ENCODE measurements around the gene TANGO6.

TANGO6 gene

GRCh38 chr16:69088684-69089083 lies 245.4 kb downstream of the TANGO6 start:
- Histone ChIP-seq H3K27me3 (ENCODE audit: insufficient read depth, low read depth, severe bottlenecking) (no peaks in the 10 kb centered on the region), H3K9me3 (ENCODE audit: severe bottlenecking) (no peaks in the 10 kb centered on the region), H3K36me3 (no peaks in the 10 kb centered on the region), H3K27ac (no peak overlapping the region), H3K4me3 (ENCODE audit: low read depth, low read length) (no peak overlapping the region)
- DNase-seq, result no peak
- TF ChIP-seq, protein P1, sequence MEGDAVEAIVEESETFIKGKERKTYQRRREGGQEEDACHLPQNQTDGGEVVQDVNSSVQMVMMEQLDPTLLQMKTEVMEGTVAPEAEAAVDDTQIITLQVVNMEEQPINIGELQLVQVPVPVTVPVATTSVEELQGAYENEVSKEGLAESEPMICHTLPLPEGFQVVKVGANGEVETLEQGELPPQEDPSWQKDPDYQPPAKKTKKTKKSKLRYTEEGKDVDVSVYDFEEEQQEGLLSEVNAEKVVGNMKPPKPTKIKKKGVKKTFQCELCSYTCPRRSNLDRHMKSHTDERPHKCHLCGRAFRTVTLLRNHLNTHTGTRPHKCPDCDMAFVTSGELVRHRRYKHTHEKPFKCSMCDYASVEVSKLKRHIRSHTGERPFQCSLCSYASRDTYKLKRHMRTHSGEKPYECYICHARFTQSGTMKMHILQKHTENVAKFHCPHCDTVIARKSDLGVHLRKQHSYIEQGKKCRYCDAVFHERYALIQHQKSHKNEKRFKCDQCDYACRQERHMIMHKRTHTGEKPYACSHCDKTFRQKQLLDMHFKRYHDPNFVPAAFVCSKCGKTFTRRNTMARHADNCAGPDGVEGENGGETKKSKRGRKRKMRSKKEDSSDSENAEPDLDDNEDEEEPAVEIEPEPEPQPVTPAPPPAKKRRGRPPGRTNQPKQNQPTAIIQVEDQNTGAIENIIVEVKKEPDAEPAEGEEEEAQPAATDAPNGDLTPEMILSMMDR (IDR thresholded peaks at IDR 0.05; ENCODE audit: low read depth, low read length), result no peak

DNA sequence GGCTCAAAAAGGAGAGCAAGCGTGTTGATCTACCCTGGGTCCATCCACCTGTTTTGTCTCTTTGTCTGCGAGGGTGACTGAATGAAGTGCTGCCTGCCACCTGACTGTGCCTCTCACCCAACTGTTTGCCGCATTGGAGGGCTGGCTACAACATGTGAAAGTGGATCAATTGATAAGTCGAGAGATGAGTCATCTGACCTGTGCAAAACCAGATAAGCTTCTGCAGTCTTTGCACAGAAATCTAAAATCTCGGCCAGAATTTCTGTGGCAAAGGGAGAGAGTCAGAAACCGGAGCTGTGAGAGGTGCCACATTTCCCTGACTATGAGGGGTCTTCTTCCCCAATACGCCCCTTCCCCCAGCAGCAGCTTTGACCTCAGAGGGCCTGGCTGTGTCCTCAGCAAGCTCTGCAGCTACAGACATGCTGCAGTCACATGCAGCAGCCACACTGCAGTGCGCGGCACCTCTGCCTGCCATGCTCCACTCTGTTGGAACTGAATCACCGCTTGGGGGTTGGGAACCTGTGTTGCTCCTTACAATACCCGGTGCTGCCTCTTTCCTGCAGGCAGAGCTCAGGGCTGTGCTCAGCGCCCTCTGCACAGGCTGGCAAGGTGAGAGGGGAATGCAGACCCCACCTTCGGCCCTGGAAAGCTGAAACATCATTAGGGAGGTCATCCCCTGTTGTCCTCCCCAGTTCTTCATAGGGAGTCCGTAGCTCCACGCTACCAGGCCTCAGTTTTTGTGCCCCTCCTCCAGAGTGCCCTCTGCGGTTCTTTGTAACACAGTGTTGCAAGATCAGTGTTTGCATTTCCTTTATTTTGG lies 246.0 kb downstream of the TANGO6 start:
- no peak overlapping the region for H3K27ac ChIP-seq
- TF ChIP-seq, protein P1 (IDR thresholded peaks at IDR 0.05; ENCODE audit: low read depth, low read length), result no peak
- no peak for DNase-seq
- H3K9me3 ChIP-seq (ENCODE audit: severe bottlenecking), result no peaks in the 10 kb centered on the region
- H3K36me3 ChIP-seq, result no peaks in the 10 kb centered on the region
- no peak overlapping the region for H3K4me3 ChIP-seq (ENCODE audit: low read depth, low read length)
- H3K27me3 ChIP-seq (ENCODE audit: insufficient read depth, low read depth, severe bottlenecking), result no peaks in the 10 kb centered on the region

DNA sequence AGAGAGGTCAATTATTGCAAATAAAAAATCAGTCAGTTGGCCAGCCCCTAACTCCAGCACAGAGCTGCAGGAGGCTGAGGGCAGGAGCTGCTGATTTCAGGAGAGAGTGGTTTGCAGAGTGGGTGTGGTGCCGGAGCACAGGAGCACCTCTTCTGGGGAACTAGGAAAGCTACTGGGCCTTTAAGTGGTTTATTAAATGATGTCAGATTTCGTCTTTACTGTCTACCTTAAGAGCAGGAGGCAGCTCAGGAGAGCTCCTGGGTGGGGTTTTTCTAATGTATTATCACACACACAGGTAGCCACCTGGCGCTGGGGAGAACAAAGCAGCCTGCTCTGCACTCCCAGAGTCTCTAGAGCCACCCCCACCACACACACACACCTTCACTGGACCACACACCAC lies 250.6 kb downstream of the TANGO6 start:
- no peaks in the 10 kb centered on the region for H3K27me3 ChIP-seq (ENCODE audit: insufficient read depth, low read depth, severe bottlenecking)
- no peaks in the 10 kb centered on the region for H3K36me3 ChIP-seq
- H3K9me3 ChIP-seq (ENCODE audit: severe bottlenecking), result no peaks in the 10 kb centered on the region
- no peak overlapping the region for H3K27ac ChIP-seq
- DNase-seq, result no peak
- H3K4me3 ChIP-seq (ENCODE audit: low read depth, low read length), result no peak overlapping the region
- TF ChIP-seq, protein P1 (IDR thresholded peaks at IDR 0.05; ENCODE audit: low read depth, low read length), result no peak

- Histone ChIP-seq H3K36me3 (no peaks in the 10 kb centered on the region), H3K27me3 (ENCODE audit: insufficient read depth, low read depth, severe bottlenecking) (no peaks in the 10 kb centered on the region), H3K4me3 (ENCODE audit: low read depth, low read length) (no peak overlapping the region), H3K27ac (no peak overlapping the region), H3K9me3 (ENCODE audit: severe bottlenecking) (no peaks in the 10 kb centered on the region)
- TF ChIP-seq, protein P1 (IDR thresholded peaks at IDR 0.05; ENCODE audit: low read depth, low read length), result no peak
- DNase-seq, result no peak
Measured at GRCh38 chr16:69094501-69094900, 251.2 kb downstream of the TANGO6 start.

DNA sequence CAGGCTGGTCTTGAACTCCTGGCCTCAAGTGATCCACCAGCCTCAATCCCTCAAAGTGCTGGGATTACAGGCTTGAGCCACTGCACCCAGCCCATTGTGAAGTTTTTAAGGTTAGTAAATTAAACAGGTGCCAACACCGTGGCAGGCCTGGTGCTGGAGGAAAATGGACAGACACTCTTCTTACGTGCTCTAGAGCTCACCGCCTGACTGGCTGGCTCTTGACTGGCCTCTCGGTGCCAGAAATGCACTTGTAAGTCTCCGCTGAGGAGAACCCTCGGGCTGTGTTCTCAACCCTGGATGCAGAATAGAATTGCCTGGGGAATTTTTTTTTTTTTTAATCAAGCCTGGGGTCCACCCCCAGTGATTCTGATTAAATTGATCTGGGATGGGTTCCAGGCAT lies 251.9 kb downstream of the TANGO6 start:
- no peak overlapping the region for H3K27ac ChIP-seq
- TF ChIP-seq, protein P1 (IDR thresholded peaks at IDR 0.05; ENCODE audit: low read depth, low read length), result no peak
- H3K36me3 ChIP-seq, result no peaks in the 10 kb centered on the region
- no peak for DNase-seq
- H3K27me3 ChIP-seq (ENCODE audit: insufficient read depth, low read depth, severe bottlenecking), result no peaks in the 10 kb centered on the region
- H3K9me3 ChIP-seq (ENCODE audit: severe bottlenecking), result no peaks in the 10 kb centered on the region
- H3K4me3 ChIP-seq (ENCODE audit: low read depth, low read length), result no peak overlapping the region

Data from WERI-Rb-1 (cell line).